GM19023 (cell line): ENCODE measurements around the gene SKOR2.

ENCODE experiments used
- ATAC-seq: cut with Tn5 transposase; IDR thresholded peaks from one replicate; pipeline ENCODE4 v1.9.1; 2021; ENCODE audit warnings: mild to moderate bottlenecking, moderate library complexity; ENCODE audit not compliant: unreplicated experiment

Gene SKOR2

DNA sequence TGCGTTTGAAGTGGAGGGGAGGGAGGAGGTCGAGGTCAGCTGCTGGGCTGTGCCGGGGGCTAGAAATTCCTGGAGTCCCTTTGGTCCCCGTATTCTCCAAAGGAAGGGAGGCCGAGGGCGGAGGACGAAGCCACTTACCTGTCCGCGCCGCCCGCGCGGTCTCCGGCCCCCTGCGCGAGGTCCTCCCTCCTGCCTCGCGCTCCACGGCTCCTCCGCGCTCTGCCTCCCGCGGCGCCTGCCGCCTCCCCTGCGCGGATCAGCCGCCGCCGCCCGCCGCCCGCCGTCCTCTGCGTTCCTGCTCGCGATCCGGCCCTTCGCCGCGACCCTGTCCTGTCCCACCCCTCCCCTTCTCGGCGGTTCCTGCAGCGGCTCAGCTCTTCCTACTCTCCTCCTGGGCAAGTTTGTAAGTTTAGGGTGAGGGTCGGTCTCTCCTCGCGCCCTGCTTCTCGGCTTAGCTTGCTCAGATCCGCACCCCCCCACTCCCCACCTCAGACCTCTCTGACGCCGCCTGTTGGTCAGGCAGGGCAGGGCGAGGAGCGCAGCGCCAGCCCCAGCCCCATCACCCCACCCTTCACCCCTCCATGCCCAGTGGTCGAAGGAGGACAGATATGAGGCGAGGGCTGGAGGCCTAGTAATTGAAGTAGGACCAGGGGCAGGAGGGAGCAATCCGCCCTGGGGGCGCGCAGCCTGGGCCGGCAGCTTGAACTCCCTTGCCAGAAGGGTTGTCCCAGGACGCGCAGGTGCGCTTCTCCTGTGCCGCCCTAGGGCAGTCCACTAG is 9.7 kb upstream of the SKOR2 start:
- no peak for ATAC-seq

GRCh38 chr18:47260120-47260923 is 8.9 kb upstream of the SKOR2 start:
- ATAC-seq: no peak

GRCh38 chr18:47254341-47254939 is 3.0 kb upstream of the SKOR2 start:
- ATAC-seq: no peak

GRCh38 chr18:47253101-47253654 is 1.7 kb upstream of the SKOR2 start:
- no peak for ATAC-seq

DNA sequence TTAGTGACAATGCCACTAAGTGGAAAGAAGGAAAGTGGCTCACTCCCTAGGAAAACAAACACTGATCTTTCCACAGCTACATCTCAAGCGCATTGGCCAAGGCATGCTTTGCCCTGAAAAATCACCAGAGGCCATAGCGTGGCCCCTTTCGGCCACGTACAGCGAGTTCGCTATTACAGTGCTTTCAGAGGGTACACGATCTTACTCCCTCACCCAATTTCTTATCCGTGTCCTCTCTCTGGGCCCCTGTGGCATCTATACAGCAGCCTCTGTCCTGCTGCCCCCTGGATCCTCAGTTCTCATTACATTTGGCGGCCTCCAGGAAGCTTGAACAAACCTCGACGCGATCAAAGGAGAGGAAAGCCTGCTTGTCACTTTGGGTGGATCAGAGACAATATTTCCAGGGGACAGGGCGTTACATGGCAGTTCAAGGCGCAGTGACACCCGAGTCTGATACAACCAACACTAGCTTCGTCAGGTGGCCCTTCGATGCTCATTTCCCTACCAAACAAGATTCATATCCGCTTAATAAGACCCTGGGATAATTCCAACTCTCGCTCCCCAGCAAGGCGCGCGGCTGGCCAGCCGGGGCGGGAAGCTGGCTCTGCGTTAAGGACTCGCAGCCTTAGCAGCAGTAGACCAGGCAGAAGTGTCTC is 941 bp downstream of the SKOR2 start:
- ATAC-seq: no peak

DNA sequence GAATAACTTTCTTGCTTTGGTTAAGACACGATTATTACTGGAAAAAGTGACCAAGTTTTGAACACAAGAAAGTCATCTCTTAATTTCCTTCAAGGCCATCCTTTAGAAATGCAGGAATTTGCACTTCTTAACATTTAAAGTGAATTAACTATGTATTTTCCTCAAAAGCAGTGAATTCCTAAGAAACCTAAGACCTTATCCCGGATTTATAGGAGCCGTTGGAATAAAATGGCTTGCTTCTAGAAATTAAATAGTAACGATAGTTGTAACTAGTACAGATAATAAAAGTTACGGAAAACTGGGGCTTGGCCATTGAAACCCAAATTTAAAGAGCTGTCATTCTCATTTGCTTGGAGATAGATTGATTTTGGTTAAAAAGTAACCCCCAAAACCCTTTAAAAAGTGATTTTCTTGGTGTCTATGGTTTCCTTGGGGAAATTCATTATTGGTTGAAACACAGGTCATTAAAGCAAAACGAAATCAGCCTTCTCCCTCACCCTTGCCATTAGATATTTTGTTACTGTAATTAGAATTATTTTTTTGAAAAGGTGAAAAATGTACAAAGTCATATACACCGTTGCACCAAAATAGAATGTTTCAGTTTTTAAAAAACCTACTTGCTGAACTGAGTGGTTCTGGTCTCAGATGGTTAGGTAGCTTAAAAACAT is 2.0 kb downstream of the SKOR2 start:
- no peak for ATAC-seq

- ATAC-seq: no peak
Observed at GRCh38 chr18:47248604-47249313, 2.7 kb downstream of the SKOR2 start.

- no peak for ATAC-seq
Observed at GRCh38 chr18:47248115-47248603, 3.3 kb downstream of the SKOR2 start.

GRCh38 chr18:47247416-47248114 is 3.9 kb downstream of the SKOR2 start:
- no peak for ATAC-seq

GRCh38 chr18:47247036-47247415 is 4.4 kb downstream of the SKOR2 start:
- no peak for ATAC-seq

- ATAC-seq: no peak
Observed at GRCh38 chr18:47246027-47246971, 5.2 kb downstream of the SKOR2 start.

DNA sequence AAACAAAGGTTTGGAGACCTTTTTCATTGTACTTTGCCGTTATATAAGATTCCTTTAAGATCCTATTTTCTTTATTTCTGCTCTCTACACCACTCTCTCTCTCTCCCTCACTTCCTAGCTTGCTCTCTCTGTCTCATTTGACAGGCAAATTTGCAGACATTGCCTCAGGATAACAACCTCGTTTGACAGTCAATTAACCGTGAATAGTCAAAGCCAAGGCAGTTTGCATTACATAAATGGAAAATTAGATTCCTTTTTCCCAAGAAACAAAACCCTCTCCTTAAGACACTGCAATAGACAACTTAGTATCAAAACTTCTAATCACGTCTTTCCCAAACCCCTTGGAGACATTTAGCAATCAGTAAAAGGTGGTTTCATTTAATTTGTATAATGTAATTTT is 7.4 kb downstream of the SKOR2 start:
- ATAC-seq: no peak

DNA sequence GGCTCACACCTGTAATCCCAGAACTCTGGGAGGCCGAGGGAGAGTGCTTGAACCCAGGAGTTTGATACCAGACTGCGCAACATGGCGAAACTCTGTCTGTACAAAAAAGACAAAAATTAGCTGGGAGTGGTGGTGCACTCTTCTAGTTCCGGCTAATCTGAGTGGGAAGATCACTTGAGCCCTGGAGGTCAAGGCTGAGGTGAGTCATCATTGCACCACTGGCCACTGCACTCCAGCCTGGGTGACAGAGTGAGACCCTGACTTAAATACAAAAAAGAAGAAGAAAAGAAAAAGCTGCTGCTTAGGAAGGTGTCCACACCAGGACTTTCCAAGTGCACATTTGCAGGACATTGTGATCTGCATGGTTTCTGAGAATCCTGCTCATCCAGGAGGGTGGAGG is 16.4 kb downstream of the SKOR2 start:
- no peak for ATAC-seq

- ATAC-seq: no peak
Observed at GRCh38 chr18:47226660-47227059, 24.8 kb downstream of the SKOR2 start.

- ATAC-seq: no peak
Observed at GRCh38 chr18:47215554-47216138, 35.8 kb downstream of the SKOR2 start.

- ATAC-seq: no peak
Observed at GRCh38 chr18:47209171-47209570, 42.3 kb downstream of the SKOR2 start.

- no peak for ATAC-seq
Observed at GRCh38 chr18:47206945-47207637, 44.4 kb downstream of the SKOR2 start.
